Measurements from ENCODE around the gene GTF2E1.

DNA sequence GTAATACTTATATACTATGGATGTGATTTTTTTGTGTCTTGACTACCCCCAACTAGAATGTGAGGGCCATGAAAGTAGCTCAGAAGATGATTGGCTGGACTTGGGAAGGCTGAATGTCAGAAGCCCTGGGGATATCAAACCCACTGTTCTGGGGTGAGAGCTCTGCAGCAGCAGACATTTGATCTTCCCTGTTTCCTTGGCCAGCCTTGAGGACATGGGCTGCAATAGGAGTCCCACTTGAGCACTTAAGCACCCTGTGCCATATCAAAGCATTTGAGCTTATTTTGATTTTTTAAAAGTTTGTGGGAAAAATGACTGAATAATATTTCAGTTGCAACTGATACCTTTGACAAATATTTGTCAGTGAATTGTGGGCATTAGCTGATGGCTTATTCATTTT, 21.7 kb downstream of the GTF2E1 start:
- TF ChIP-seq, protein P1, sequence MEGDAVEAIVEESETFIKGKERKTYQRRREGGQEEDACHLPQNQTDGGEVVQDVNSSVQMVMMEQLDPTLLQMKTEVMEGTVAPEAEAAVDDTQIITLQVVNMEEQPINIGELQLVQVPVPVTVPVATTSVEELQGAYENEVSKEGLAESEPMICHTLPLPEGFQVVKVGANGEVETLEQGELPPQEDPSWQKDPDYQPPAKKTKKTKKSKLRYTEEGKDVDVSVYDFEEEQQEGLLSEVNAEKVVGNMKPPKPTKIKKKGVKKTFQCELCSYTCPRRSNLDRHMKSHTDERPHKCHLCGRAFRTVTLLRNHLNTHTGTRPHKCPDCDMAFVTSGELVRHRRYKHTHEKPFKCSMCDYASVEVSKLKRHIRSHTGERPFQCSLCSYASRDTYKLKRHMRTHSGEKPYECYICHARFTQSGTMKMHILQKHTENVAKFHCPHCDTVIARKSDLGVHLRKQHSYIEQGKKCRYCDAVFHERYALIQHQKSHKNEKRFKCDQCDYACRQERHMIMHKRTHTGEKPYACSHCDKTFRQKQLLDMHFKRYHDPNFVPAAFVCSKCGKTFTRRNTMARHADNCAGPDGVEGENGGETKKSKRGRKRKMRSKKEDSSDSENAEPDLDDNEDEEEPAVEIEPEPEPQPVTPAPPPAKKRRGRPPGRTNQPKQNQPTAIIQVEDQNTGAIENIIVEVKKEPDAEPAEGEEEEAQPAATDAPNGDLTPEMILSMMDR (IDR thresholded peaks at IDR 0.05; ENCODE audit: low read depth, low read length, poor library complexity, severe bottlenecking): no peak
- no peak for TF ChIP-seq EZH2phosphoT487 (IDR thresholded peaks at IDR 0.05; ENCODE audit: borderline replicate concordance, low read length)
